COLO668 (cell line): ENCODE data around the gene SGPL1.

Experiments
- DNase-seq: peaks from one replicate; lab custom pipeline; 2025; ENCODE audit not compliant: unreplicated experiment; lab: John Stamatoyannopoulos, UW

Gene SGPL1

DNA sequence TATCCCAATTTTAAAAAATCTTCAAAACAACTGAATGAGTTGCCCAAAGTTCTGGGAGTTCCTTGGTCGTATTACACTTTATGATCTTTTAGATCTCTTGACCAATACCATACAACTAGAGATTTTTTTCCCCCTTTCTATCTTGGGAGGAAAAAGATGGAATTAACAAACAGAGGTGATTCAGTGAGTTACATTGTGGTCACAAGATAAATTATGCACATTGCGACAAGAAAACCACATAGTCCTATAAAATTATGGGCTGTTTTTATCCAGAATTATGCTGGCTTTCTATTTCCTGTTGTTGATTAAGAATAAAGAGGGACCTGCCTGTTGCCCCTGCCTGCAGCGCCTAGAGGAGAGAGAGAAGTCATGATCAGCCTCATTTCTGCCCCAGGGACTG, 8.2 kb upstream of the SGPL1 start:
- DNase-seq: no peak

DNA sequence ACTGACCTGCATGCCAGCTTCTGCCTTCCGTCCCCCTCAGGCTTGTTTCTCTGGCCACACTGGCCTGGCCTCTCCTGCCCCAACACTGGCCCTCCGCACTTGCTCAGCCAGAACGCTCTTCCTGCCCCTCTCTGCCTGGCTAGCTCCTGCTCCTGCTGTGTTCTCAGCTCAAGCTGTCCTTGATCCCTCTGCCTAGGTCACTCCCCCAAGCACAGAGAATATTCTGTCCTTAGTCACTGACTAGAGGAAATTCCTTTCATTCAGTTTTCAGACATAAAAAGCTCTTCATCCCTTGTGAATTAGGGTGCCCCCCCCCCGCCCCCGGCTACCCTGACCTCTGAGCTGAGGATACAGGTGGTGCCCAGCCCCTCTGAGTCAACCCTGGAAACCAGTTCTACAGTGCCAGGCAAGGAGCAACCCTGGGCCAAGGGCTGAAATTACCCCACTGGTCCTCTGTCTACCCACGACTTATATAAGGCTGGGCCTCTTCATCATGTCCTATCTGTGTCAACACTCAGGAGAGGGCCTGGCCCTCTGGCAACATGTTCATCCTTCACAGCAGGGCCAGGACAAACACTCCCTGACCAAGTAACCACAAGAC, 6.6 kb upstream of the SGPL1 start:
- DNase-seq: no peak

DNA sequence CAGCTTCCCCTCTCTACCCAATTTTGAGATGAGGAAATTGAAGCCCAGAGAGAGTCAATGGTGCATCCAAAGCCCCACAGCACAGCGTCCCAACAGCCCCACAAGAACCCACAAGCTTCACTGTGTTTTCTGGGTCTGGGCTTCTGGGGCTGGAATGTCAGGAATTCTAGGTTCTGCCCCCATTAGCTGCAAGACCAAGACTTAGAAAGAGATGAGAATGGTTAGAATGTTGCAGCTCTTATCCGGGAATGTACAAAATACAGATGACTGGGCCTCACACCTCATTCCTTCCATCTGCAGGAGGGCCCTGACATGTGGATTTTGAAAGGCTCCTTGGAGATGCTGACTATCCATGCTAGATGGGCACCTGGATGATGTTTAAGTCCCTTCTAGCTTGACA, 6.0 kb upstream of the SGPL1 start:
- no peak for DNase-seq

DNA sequence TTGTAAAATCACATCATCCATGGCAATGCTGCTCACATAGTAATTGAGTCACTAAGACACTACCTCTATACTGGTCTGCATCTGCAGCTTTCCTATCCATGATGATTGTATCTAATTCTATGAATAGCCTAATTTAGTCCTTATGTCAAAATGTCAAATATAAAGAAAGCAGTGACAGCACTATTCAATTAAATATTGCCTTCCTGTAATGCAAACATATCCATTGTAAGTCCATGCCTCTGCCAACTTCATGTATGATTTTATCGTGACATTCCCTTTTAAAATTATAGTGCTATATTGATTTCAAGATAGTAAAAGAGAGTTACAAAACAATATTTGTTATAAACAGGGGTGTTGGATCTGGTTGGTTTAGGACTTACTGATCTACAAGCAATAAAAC, 4.8 kb upstream of the SGPL1 start:
- DNase-seq: no peak

DNA sequence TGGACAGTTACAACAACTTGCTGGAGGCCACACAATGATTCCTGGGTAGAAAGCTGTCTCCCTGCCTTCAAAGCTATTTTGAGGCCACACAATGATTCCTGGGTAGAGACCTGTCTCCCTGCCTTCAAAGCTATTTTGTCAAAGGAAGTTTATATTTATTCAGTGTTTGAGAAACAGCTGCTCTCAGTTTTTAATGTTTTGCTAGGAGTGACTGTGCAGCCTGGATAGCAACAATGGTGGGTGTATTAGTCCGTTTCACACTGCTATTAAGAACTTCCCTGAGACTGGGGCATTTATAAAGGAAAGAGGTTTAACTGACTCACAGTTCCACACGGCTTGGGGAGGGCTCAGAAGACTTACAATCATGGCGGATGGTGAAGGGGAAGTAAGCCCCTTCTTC, 3.9 kb upstream of the SGPL1 start:
- no peak for DNase-seq

DNA sequence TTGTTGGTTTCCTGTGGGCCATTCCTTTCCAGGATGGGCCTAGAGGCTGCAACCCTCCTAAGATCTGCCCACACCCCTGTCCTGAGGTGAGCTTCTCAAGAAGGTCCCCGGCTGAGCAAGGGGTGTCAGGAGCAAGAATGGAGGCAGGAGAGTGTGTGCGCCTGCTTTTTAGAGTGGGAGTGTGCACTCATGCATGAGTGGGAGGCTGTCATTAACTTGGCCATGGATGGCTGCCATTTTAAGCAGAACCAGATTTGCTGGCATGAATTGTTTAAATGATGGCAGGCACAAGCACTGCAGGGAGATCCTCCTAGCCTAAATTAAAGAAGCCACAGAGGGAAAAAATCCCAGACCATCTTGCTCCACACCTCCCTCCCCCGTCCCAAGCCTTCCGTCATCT, 2.9 kb upstream of the SGPL1 start:
- no peak for DNase-seq

DNA sequence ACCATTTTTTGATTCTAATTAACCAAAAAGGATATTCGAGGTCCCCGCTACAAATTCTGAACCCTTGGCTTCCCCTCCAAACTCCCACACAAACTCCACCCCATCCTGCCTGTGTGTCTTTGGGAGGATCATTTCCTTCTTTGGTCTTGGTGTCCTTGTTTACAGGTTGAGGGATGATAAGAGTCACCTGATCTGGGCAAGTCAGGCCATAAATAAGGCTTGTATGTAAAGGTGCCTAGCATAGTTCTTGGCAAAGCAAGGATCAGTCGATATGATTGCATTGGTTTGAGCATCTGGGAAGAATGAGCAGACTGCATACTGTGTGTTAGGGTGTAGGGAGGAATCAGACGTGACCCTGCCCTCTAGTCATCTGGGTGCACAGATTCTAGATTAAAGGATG, 1.6 kb upstream of the SGPL1 start:
- no peak for DNase-seq

DNA sequence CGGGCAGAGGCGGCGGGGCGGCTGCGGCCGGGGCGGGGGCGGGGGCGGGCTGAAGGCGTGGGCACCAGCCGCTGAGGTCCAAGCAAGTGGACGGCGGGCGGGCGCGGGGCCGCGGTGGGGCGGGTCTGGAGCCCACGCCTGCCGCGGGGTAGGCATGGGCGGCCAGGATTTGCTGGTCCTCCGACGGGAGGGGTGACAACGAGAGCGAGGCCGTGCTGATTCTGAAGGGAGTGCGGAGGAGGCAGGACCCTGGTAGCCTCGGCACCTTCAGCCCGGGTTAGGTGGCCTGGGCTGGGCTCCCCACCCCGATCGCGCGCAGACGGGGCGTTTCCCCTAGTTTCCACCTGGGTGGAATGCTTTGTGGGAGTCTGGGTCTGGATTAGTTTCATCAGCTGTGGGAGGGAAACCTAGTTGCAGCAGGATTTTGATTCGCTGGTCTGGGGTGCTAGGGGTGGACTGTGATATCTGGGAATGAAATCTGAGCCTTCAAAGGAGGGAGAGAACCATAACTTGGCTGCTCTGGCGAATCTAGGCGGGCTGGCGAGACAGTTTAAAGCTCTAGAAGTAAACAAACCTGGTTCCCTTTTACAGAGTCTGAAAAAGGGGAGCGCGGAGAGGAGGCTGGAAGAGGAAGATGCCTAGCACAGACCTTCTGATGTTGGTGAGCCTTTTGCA, 609 bp downstream of the SGPL1 start:
- DNase-seq: peak; percentile 29

DNA sequence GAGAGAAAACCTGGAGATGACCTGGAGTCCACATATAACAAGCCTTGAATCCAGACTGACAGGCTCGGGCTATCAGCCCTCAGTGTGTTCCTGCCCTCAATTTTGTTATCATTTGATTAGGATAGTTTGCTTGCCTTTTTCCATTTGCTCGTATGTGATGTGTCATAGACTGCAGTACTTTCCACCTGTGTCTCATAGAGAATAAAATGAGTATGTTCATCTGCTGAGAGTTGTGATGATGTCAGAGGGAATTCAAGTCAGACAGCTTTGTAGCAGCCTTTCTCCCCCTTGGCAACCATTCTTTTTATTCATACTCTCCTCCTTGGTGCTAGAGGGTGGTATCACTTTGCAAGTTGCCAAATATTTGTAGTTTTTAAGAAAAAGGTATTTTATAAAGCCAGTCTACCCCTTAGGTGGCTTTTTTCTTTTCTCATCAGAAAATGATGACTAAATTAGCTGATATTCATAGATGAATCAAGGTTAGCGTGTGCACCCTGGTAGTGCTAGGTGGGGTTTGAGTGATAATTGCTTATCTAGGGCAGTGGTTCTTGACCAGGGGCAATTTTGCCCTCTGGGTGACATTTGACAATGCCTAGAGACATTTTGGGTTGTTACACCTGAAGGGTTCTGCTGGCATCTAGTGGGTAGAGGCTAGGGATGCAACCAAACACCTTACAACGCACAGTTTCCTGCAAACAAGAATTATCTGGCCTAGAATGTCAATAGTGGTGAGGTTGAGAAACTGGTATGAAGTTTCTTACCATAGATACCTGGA, 5.4 kb downstream of the SGPL1 start:
- no peak for DNase-seq

DNA sequence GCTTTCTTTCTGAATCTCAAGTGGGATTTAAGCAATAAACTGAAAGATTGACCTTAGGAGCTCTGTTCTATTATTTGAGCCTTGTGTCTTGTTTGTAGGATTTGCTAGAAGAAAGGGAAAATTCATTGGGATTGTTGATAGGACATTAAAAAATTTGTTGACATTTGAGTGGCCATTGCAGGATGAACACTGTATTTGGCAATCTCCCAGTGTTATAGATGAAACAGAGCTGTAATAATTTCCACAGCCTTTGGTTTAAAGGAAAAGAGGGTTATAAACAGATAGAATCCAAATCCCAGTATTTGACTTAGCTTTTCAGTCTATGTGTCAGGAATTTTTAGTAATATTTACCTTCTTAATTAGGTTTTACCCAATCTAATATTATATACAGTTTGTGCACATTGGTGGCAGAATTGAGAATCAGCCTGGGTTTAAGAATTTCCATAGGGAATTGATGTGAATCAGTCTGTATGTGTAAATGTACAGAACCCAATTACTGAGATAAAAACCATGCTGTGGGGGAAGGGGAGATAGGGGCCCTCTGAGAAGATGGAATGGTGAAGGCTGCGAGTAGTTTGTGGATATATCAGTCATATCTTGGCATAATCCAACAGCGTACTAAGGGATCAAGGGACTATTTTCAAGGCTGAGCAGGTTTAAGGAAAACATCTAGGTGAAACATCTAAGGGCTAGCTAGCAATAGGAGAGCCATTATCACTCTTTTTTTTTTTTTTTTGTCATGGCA, 6.5 kb downstream of the SGPL1 start:
- no peak for DNase-seq

DNA sequence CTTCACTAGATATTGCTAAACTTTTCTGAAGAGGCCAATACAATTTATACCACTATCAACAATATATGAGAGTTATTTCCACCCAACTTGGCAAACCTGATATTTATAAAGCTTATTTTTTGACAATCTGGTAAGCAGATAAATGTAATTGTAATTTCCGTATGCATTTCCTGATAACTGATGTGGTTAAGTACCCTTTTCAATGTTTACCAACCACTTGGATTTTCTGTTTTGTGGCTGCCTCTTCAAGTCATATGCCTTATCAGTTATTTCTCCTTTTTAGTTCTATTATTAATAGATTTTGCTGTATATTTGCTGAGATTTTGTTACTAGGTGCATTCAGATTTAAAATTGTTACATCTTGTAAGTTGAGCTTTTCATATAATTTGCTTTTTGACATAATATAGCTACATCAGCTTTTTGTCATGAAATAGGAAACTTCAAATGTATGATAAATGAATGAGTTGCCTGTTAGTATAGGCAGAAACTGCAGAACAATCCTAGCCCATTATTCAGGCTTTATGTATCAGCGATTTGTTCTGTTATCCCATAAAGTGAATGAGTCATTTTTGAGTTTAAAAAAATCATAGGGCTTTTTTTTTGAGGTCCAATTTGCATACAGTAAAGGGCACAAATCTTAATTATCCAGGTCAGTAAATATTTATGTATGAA, 11.5 kb downstream of the SGPL1 start:
- no peak for DNase-seq

DNA sequence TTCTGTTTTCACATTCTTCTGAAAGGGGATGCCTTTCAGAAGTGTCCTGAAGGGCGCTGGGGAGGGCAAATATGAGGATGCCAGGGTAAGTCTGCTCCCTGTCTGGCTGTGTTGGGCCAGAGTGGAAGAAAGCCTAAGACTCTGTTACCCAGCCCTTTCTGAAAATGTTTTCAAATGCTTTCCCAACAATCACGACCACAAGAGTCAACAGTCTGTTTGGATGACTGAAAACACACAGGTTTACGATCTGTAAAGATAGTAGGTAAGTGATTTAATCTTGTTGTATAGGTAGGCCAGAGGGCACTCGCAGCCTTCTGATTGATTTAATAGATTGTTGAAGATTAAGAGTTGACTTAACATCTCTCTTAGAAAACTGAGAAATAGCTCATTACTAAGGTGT, 13.2 kb downstream of the SGPL1 start:
- DNase-seq: no peak

DNA sequence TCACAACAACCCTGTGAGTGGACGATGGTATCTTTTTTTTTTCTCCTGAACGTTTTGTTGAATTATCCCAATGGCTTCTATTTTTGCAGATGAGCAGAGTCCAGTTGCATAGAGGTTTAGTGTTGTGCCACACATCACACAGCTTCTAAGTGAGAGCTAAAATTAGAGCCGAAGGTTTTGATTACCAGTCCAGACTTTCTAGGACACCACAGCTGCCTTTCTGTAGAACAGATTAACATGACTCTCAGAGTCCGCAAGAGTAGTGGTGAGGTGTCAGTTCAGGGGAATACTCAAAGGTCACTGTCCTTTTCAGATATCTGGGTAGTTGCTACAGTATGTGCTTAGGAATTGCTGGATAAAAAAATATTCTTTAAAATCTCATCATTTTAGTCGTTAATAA, 13.8 kb downstream of the SGPL1 start:
- DNase-seq: no peak

DNA sequence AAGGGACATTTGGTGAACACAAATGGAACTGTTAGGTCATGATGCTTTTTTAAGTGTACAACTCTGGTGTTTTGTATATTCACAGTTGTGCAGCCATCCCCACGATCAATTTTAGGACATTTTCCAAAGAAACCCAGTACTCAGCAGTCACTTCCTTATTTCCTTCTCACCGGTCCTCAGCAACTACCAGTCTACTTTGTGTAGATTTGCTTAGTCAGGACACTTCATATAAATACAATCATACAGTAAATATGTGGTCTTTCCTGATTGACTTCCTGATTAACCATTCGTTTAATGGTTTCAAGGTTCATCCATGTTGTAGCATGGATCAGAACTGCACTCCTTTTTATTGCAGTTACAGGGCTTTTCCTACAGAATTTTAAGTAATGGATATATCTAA, 14.4 kb downstream of the SGPL1 start:
- DNase-seq: no peak

DNA sequence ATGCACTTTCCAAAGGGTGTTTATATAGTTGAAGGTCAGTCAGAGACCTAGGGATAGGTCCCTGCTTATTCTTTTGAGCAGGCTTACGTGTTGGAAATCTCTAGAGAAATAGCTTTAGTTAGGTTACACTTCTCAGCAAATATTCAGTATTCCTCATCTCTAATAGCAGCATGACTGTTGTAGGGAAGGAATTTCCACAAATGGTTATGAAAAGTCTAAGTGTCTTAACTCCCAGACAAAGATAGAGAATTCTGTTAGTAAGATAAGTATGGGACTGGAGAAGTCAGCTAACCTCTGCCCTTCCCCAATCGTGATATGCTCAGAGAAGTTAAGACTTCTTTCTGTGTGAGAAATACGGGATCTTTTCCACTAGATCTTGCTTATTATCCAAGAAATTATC, 16.5 kb downstream of the SGPL1 start:
- no peak for DNase-seq

DNA sequence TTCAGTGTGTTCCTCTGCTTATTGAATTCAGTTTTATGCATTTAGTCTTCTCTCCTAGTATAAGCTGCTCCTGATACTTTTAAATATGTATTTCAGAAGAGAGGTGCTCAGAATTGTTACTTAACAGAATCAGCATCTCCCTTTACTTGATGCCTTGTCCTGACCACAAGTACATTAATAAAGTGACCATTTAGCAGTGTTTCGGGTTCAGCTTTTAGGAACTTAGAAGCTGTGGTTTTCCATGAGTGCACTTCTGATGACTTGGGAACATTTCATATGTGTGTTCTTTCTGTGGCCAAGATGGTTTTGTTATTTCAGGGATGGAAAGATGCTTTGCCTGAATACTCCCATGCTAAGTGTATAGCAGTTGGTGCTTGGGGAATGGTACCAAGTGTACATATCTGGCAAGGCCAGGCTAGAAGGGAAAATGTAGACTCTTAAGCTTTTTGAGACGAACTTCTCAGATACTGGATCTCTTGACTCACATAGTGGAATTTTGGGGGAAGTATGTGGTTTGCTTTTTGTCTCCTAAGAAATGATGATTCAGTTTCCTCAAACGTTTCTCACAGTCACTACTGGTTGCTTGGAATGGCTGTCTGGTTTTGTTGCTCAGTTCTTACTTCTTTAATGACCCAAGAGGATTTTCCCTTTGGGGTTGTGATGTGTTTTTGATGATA, 17.2 kb downstream of the SGPL1 start:
- DNase-seq: no peak

DNA sequence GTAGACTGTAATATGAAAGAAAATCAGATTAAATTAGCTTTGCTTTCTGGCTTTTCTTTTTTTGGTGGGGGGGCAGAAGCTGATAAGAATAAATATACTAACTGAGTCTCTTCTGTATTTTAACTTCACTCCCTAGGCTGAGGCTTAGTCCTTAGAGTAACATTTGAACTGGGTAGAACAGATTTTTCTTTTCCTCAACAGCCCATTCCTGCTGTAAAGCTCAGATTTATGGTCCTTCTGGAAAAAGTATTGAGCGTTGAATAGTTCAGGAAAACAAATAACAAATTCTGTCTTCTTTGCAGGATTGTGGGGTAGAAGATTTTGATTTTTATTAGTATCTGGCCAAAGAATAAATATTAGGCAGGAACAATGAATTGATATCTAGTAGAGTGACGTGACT, 17.9 kb downstream of the SGPL1 start:
- no peak for DNase-seq

DNA sequence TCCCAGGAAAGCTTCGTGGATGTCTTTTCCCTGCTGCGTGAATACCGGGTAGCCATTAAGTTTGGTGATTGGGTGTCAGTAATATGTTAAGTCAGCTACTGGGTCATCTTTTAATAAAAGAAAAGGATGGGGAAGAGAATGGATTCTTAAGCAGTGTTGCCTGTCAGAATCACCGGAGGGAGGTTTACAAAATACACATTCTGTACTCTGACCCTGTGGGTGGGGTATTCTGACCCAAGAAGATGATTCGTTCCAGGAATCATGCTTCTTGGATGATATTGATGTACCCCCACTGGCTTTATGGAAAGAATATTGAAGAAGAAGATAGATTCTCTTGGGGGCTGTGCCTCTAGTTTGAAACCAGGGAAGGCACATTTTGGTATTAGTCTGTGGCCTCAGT, 18.3 kb downstream of the SGPL1 start:
- no peak for DNase-seq

DNA sequence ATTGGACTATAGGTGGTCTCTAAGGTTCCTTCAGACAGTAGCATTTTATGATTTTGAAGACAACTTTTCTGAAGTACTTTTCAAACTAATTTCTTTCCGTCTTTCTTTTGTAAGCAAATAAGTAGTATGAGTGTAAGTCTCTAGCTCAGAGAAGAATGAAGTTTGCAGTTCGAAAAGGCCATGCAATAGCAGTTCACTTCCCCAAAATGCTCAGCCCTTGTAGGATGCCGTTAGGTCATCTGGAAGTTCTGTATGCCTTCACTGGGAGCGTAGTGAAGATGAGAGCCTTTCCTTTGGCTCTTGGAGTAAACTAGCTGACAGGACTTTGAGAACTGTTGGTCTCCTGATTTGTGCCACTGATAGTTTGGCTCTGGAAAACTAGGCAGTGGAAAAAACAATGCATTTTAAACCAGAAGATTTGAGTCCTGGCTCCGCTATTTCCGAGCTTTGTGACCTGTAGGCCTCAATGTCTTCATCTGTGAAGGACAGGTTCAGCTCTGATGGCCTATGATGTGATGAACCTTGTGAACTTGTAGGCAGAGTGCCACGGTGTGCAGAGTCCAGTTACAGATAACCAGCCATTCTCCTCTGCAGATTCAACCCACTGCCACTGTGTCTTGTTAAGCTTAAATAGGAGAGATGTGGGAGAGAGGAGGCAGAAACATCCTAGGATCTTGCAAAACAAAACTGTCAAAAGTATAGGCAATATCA, 18.8 kb downstream of the SGPL1 start:
- DNase-seq: no peak

DNA sequence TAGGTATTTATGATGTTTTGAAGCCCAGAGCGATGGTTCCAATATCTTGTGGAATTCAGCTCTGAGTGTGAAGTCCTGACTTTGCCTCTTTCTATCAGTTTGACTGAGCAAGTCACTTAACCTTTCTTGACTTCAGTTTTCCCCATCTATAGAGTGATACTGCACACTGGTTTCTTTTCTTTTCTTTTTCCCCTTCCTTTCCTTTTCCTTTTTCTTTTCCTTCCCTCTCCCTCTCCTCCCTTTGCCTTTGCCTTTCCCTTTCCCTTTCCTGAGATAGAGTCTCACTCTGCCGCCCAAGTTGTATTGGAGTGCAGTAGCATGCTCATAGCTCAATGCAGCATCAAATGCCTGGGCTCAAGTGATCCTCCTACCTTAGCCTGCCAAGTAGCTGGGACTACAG, 20.6 kb downstream of the SGPL1 start:
- no peak for DNase-seq
